GM10248 (cell line): ENCODE data around the gene KCNH5.

Source experiments
- CTCF ChIA-PET: fragments of 300-600 bp; sonication (Branson Sonifier 250); formaldehyde crosslinking; extraction: SDS; loops from one replicate; lab custom pipeline; 2021; ENCODE audit warnings: antibody characterized with exemption; lab: Yijun Ruan, JAX
- POLR2A ChIA-PET: fragments of 350-650 bp; sonication (Branson Sonifier 250); formaldehyde crosslinking; extraction: SDS; loops from one replicate; lab custom pipeline; 2020; ENCODE audit warnings: antibody characterized with exemption; lab: Yijun Ruan, JAX
- DNase-seq: peaks from one replicate; pipeline ENCODE4 v3.0.0; 2012; ENCODE audit errors: extremely low spot score
- CTCF ChIP-seq: IDR thresholded peaks from 2 replicates; pipeline ENCODE4 v1.5.1; 2012; ENCODE audit warnings: mild to moderate bottlenecking, low read depth; ENCODE audit errors: extremely low read depth, missing control alignments, control extremely low read depth

The KCNH5 gene

GRCh38 chr14:62696331-62696924 is 348.8 kb downstream of the KCNH5 start:
- ChIA-PET POLR2A (no interaction called here), CTCF (no interaction called here)
- no peak for DNase-seq
- no peak for TF ChIP-seq CTCF

GRCh38 chr14:62694075-62694474 is 351.2 kb downstream of the KCNH5 start:
- DNase-seq, result no peak
- ChIA-PET CTCF (no interaction called here), POLR2A (no interaction called here)
- no peak for TF ChIP-seq CTCF

- CTCF ChIA-PET, result no interaction called here
- DNase-seq, result no peak
- POLR2A ChIA-PET, result no interaction called here
- TF ChIP-seq CTCF, result no peak
Observed at GRCh38 chr14:62692490-62693106, 352.7 kb downstream of the KCNH5 start.

GRCh38 chr14:62691647-62692489 is 353.4 kb downstream of the KCNH5 start:
- DNase-seq, result no peak
- TF ChIP-seq CTCF, result no peak
- CTCF ChIA-PET, result no interaction called here
- POLR2A ChIA-PET, result no interaction called here

GRCh38 chr14:62689733-62690132 is 355.5 kb downstream of the KCNH5 start:
- DNase-seq, result no peak
- CTCF ChIA-PET, result no interaction called here
- no peak for TF ChIP-seq CTCF
- POLR2A ChIA-PET, result no interaction called here

- no peak for TF ChIP-seq CTCF
- ChIA-PET CTCF (no interaction called here), POLR2A (no interaction called here)
- no peak for DNase-seq
Observed at GRCh38 chr14:62687818-62688217, 357.4 kb downstream of the KCNH5 start.
